HG03025 (cell line): Measurements from ENCODE around the gene CHP1.
"Not testable (repeated sequence)": the region's sequence is repeated elsewhere in the genome, so short reads cannot be mapped to it uniquely, and the experiment has no call there.

Experiments
- ATAC-seq: cut with Tn5 transposase; IDR thresholded peaks from one replicate; pipeline ENCODE4 v1.9.1; 2021; ENCODE audit warnings: mild to moderate bottlenecking, moderate library complexity; ENCODE audit not compliant: unreplicated experiment, low FRiP score

Gene CHP1

DNA sequence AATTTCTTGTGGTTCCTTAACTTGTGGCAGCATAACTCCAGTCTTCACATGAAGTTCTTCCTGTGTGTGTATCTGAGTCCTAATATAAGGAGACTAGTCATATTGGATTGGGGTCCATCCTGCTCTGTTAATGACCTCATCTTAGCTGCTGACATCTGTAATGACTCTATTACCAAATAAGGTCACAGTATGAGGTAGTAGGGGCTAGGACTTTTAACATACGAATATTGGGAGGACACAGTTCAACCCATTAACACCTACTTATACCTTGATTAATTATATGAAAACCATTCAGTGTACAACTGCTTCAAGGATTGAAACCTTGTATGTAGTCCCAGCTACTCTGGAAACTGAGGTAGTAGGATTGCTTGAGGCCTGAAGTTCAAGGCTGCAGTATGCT, 57.4 kb downstream of the CHP1 start:
- no peak for ATAC-seq

DNA sequence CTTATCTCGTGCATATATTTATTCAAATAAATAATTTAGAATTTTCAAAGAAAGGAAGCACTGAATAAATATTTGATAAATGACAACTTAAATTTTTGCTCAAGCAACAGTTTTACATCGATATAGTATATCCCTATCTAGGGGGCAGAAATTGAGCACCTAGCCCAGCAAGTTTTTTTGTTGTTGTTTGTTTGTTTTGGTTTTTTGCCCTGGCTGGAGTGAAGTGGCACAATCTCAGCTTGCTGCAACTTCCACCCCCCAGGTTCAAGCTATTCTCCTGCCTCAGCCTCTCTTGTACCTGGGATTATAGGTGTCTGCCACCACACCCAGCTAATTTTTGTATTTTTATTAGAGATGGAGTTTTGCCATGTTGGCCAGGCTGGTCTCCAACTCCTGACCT, 58.9 kb downstream of the CHP1 start:
- no peak for ATAC-seq

DNA sequence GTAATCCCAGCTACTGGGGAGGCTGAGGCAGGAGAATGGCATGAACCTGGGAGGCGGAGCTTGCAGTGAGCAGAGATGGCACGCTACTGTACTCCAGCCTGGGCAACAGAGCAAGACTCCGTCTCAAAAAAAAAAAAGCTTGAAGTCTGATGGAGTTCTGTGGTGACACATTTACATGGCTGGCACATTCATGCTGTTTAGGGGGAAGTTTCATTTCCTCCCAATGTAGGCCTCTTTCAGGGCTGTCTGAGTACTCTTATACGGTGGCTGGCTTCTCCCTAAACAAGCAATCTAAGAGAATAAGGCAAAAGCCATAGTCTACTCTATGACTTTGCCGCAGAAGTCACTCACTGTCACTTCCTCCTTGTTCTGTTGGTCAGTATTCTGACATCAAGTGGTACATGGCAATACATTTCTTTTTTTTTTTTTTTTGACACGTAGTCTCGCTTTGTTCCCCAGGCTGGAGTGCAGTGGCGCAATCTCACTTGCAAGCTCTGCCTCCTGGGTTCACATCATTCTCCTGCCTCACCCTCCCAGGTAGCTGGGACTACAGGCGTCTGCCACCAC, 60.1 kb downstream of the CHP1 start:
- ATAC-seq, result no peak

DNA sequence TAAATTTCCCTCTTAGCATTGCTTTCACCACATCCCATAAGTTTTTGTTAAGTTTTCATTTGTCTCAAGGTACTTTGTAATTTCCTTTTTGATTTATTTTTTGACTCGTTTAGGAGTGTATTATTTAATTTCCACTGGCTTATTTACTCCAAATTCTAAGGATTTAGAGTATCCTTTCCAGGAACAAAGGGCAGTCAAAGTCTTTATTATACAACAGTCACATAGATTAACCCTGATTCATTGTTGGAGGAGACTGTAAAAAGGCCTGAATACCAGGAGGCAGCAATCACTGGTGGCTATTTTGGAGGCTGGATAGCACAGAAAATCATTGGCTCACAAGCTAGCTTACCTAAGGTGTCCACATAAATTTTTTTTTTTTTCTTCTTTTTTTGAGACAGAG, 61.5 kb downstream of the CHP1 start:
- no peak for ATAC-seq

DNA sequence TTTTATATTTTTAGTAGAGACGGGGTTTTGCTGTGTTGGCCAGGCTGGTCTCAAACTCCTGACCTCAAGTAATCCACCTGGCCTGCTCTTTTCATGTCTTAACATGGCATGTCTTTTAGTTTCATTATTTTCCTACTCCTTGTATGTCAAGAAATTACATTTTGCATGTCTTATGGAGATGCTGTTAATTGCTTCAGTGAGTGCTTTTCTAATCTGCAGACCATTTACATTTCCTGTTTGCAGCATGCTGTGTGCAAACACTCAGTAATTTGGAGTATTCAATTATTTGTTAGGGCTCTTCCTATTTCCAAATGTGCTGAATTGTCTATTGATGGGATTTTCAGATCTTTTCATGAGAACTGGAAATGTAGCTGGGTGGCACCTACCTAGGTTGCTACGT, 70.1 kb downstream of the CHP1 start:
- not testable (repeated sequence) for ATAC-seq

DNA sequence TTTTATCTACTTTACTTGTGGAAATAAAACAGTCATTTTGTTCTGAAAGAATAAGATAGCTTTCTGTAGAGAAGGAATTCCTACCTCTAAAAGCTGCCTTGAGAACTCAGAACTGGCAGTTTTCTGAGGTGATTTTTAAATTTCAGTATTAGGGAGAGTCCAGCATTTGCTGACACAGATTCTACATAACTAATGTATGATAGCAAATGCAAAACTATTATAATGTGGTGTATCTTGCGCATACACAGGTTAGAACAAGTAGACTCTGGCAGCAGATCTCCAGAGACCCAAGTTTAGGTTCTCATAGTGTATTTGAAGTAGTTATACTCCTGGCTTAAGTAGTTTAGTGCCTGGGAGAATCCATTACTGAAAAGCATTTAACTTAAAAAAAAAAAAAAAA, 70.5 kb downstream of the CHP1 start:
- ATAC-seq, result no peak

DNA sequence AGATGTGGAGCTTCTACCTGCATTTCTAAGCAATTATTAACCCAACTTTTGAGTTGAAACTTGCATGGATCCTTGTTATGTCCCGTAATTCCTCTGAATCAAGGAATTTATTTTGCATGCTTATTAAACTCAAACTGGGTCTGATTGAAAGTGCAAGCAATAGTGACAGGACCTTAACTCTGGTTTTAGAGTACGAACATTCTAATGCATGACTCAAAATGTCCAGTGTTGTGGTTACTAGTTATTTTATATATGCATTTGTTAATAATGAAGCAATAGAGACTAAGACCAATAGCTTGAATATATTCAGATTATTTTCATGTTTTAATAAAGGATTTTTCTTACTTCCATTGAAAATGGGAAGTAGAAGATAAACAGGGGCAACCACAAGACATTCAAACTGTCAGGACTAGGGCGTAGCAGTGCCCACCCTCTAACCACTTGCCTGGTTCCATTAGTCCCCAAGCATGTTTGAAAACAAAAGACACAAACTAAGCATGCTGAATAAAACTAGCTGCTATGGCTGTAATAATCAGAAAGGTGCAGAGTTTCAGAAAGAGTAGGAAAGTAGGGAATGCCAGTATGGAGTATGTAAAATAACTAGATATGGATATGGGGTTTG, 73.2 kb downstream of the CHP1 start:
- ATAC-seq, result no peak

DNA sequence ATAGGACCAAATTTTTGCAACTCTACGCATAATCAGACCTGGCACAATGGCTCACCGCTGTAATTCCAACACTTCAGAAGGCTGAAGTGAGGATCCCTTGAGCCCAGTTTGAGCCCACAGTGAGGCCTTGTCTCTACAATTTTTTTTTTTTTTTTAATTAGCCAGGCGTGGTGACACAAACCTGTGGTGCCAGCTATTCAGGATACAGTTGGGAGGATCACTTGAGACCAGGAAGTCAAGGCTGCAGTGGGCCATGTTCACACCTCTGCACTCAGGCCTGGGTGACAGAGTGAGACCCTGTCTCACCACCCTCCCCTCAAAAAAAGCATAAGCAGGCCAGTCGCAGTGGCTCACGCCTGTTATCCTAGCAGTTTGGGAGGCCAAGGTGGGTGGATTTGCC, 76.6 kb downstream of the CHP1 start:
- ATAC-seq, result no peak

DNA sequence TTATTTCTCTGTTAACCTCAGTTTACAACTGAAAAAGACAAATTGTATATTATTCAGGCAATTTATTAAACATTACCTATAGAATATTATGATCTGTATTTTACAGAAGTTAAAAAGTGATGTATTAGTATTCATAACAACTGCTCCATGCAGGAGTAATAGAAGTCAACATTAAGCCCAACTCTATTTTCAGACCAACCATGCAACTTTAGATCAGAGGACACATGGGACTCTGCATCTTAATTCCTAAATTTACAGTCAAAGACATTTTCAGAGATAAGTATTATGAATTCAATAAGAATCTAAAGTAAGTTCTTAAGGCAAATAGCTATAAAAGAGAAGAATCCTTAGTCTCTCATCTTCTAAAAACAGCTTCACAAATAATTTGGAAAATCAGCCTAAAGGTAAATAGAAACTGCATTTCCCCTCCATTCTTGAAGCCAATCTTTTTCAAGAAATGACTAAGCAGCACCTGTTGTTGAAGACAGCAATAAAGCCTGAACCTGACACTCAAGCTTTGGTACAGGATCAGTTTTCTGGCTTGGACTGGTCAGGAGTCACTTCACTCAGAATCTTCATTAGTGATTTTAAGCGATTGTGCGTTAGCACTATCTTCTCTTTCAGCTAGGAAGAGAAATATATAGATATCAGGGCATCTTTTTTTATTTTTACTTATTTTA, 78.3 kb downstream of the CHP1 start:
- no peak for ATAC-seq

DNA sequence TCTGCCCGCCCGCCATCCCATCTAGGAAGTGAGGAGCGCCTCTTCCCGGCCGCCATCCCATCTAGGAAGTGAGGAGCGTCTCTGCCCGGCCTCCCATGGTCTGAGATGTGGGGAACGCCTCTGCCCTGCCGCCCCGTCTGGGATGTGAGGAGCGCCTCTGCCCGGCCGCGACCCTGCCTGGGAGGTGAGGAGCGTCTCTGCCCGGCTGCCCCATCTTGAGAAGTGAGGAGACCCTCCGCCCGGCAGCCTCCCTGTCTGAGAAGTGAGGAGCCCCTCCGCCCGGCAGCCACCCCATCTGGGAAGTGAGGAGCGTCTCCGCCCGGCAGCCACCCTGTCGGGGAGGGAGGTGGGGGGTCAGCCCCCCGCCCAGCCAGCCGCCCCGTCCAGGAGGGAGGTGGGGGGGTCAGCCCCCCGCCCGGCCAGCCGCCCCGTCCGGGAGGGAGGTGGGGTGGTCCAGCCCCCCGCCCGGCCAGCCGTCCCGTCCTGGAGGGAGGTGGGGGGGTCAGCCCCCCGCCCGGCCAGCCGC, 89.8 kb downstream of the CHP1 start:
- not testable (repeated sequence) for ATAC-seq

DNA sequence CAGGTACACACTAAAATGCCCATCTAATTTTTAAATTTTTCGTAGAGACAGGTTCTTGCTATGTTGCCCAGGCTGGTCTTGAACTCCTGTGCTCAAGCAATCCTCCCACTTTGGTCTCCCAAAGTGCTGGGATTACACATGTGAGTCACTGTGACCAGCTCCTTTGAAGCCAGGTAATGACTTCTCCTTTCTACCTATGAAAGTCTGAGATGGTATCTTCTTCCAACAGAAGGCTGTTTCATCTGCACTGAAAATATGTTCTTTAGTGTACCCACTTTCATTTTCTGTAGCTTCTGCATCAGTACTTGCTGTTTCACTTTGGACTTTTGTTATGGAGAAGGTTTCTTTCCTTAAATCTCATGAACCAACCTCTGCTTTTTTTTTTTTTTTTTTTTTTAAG, 92.5 kb downstream of the CHP1 start:
- ATAC-seq, result no peak

DNA sequence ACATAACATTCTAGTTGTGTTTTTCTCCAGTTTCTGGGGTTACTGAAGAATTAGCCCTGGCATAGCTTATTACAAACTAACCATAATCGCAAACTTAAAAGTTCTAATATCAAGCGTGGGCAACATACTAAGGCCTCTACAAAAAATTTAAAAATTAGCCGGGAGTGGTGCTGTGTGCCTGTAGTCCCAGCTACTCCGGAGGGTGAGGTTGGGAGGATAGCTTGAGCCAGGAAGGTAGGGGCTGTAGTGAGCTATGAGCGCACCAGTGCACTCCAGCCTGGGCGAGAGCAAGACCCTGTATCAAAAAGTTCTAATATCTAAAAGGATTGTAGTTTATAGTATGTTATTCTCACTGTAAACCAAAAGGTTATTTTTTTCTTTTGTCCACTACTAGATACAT, 100.2 kb downstream of the CHP1 start:
- ATAC-seq, result no peak
